H9 (cell line): Measurements from ENCODE around the gene TMEM106C. TPM values are rescaled to one million over a fixed set of nuclear protein-coding genes. Genes with fewer than 3 reads are reported as not detected.

ENCODE experiments used
- DNase-seq: peaks from one replicate; pipeline ENCODE4 v3.0.0-alpha.2; 2017
- H2AFZ ChIP-seq: one replicate; pipeline ENCODE4 v1.6.1; 2013; ENCODE audit warnings: mild to moderate bottlenecking, low read length, control low read depth, moderate library complexity
- H2AK5ac ChIP-seq: 2 replicates; pipeline ENCODE4 v1.6.1; 2013; ENCODE audit warnings: low read length, control low read depth, mixed read lengths; ENCODE audit not compliant: insufficient read length
- H2BK120ac ChIP-seq: one replicate; pipeline ENCODE4 v1.6.1; 2013; ENCODE audit warnings: low read depth, mild to moderate bottlenecking, low read length, control low read depth, inconsistent platforms; ENCODE audit not compliant: poor library complexity, severe bottlenecking
- H2BK12ac ChIP-seq: 2 replicates; pipeline ENCODE4 v1.6.1; 2013; ENCODE audit warnings: low read length, control low read depth, mixed read lengths, low read depth; ENCODE audit not compliant: insufficient read length
- H2BK15ac ChIP-seq: 2 replicates; pipeline ENCODE4 v1.6.1; 2013; ENCODE audit warnings: low read depth, low read length, control low read depth
- H2BK20ac ChIP-seq: one replicate; pipeline ENCODE4 v1.6.1; 2013; ENCODE audit warnings: low read depth, mild to moderate bottlenecking, low read length, control low read depth, inconsistent platforms; ENCODE audit not compliant: poor library complexity, severe bottlenecking
- H2BK5ac ChIP-seq: 2 replicates; pipeline ENCODE4 v1.6.1; 2013; ENCODE audit warnings: low read length, control low read depth, mixed read lengths; ENCODE audit not compliant: insufficient read length
- H3K14ac ChIP-seq: 2 replicates; pipeline ENCODE4 v1.6.1; 2013; ENCODE audit warnings: low read length, control low read depth; ENCODE audit not compliant: insufficient read depth
- H3K18ac ChIP-seq: 2 replicates; pipeline ENCODE4 v1.6.1; 2013; ENCODE audit warnings: low read depth, mild to moderate bottlenecking, mixed read lengths, low read length, control low read depth; ENCODE audit not compliant: insufficient read length
- H3K23ac ChIP-seq: 2 replicates; pipeline ENCODE4 v1.6.1; 2013; ENCODE audit warnings: low read length, control low read depth, mixed read lengths, low read depth; ENCODE audit not compliant: insufficient read length
- H3K23me2 ChIP-seq: 2 replicates; pipeline ENCODE4 v1.6.1; 2013; ENCODE audit warnings: low read depth, mild to moderate bottlenecking, mixed read lengths, low read length, control low read depth; ENCODE audit not compliant: insufficient read length, poor library complexity, severe bottlenecking
- H3K27ac ChIP-seq: 2 replicates; pipeline ENCODE4 v1.5.1; 2013; ENCODE audit warnings: low read length, control low read depth, mixed read lengths, low read depth; ENCODE audit not compliant: insufficient read length
- H3K27me3 ChIP-seq: 2 replicates; pipeline ENCODE4 v1.6.1; 2013; ENCODE audit warnings: low read length, control low read depth, inconsistent platforms; ENCODE audit not compliant: insufficient read depth
- H3K4ac ChIP-seq: 2 replicates; pipeline ENCODE4 v1.6.1; 2013; ENCODE audit warnings: low read depth, mild to moderate bottlenecking, control low read depth, inconsistent platforms, low read length, moderate library complexity
- H3K4me1 ChIP-seq: 2 replicates; pipeline ENCODE4 v1.6.1; 2013; ENCODE audit warnings: low read length, control low read depth, inconsistent platforms; ENCODE audit not compliant: insufficient read depth
- H3K4me2 ChIP-seq: 2 replicates; pipeline ENCODE4 v1.6.1; 2013; ENCODE audit warnings: low read length, control low read depth, mixed read lengths; ENCODE audit not compliant: insufficient read length, insufficient read depth
- H3K56ac ChIP-seq: 2 replicates; pipeline ENCODE4 v1.6.1; 2013; ENCODE audit warnings: low read depth, mild to moderate bottlenecking, mixed read lengths, low read length, control low read depth; ENCODE audit not compliant: insufficient read length
- H3K79me1 ChIP-seq: 2 replicates; pipeline ENCODE4 v1.6.1; 2013; ENCODE audit warnings: low read depth, mild to moderate bottlenecking, moderate library complexity, low read length, control low read depth, inconsistent platforms; ENCODE audit not compliant: insufficient read depth, poor library complexity, severe bottlenecking
- H3K79me2 ChIP-seq: 2 replicates; pipeline ENCODE4 v1.6.1; 2013; ENCODE audit warnings: low read length, control low read depth, inconsistent platforms; ENCODE audit not compliant: insufficient read depth
- H3K9ac ChIP-seq: 2 replicates; pipeline ENCODE4 v1.6.1; 2013; ENCODE audit warnings: low read length, control low read depth, mixed read lengths; ENCODE audit not compliant: insufficient read length; ENCODE audit errors: extremely low read depth
- H3K9me3 ChIP-seq: one replicate; pipeline ENCODE4 v1.6.1; 2013; ENCODE audit warnings: low read depth, low read length, inconsistent platforms; ENCODE audit not compliant: control insufficient read depth
- H3T11ph ChIP-seq: one replicate; pipeline ENCODE4 v1.6.1; 2013; ENCODE audit warnings: mild to moderate bottlenecking, low read length, control low read depth, inconsistent platforms
- H4K20me1 ChIP-seq: one replicate; pipeline ENCODE4 v1.6.1; 2013; ENCODE audit not compliant: control insufficient read depth, insufficient read length, insufficient read depth
- H4K5ac ChIP-seq: 2 replicates; pipeline ENCODE4 v1.6.1; 2013; ENCODE audit warnings: low read depth, mild to moderate bottlenecking, mixed read lengths, low read length, control low read depth; ENCODE audit not compliant: insufficient read length
- H4K8ac ChIP-seq: replicated peaks from 2 replicates; pipeline ENCODE4 v1.6.1; 2013; ENCODE audit warnings: low read length, control low read depth, mixed read lengths, low read depth; ENCODE audit not compliant: insufficient read length
- H4K91ac ChIP-seq: 2 replicates; pipeline ENCODE4 v1.6.1; 2013; ENCODE audit warnings: low read depth, mild to moderate bottlenecking, moderate library complexity, mixed read lengths, low read length, control low read depth; ENCODE audit not compliant: insufficient read length
- H3K27ac Mint-ChIP-seq, 3 experiments: 2 replicates in 2 of 3; 3 replicates in 1 of 3; pipeline ENCODE4 v1.8.0; 2020 to 2021; ENCODE audit warnings: mixed read lengths in 3 of 3, mild to moderate bottlenecking in 1 of 3, moderate library complexity in 1 of 3
- H3K27me3 Mint-ChIP-seq: 2 replicates; pipeline ENCODE4 v1.8.0; 2021; ENCODE audit warnings: low read depth, mild to moderate bottlenecking, moderate library complexity, mixed read lengths
- H3K36me3 Mint-ChIP-seq, 3 experiments: 2 replicates in 2 of 3; 3 replicates in 1 of 3; pipeline ENCODE4 v1.8.0; 2020 to 2021; ENCODE audit warnings: low read depth in 3 of 3, mixed read lengths in 3 of 3; ENCODE audit not compliant: insufficient read depth in 1 of 3
- H3K4me1 Mint-ChIP-seq, 2 experiments: 2 replicates each; pipeline ENCODE4 v1.8.0; 2020; ENCODE audit warnings: mixed read lengths in 2 of 2
- H3K4me3 Mint-ChIP-seq, 2 experiments: 2 replicates in 1 of 2; 3 replicates in 1 of 2; pipeline ENCODE4 v1.8.0; 2020 to 2021; ENCODE audit warnings: mild to moderate bottlenecking in 2 of 2, mixed read lengths in 2 of 2, moderate library complexity in 1 of 2
- H3K9me3 Mint-ChIP-seq, 2 experiments: 2 replicates in 1 of 2; 3 replicates in 1 of 2; pipeline ENCODE4 v1.8.0; 2020; ENCODE audit warnings: mild to moderate bottlenecking in 2 of 2, mixed read lengths in 2 of 2, moderate library complexity in 1 of 2
- CTCF ChIP-seq: fragments of 200-600 bp; sonication (generic); conservative IDR thresholded peaks from 3 replicates; pipeline ENCODE4 v1.8.0; 2021; ENCODE audit warnings: antibody characterized with exemption, mild to moderate bottlenecking
- WGBS: extraction: QIAGEN DNeasy Blood & Tissue Kit; methylation state at CpG from one replicate; pipeline ENCODE4 v1.1.7; 2013; ENCODE audit warnings: missing lambda C conversion rate, low lambda C conversion rate, mixed read lengths; ENCODE audit not compliant: insufficient read length; ENCODE audit errors: extremely low coverage; 5-methylcytosine and 5-hydroxymethylcytosine counted together
- total RNA-seq: library from RNA; stranded (reverse); gene quantifications from 2 replicates; pipeline ENCODE4 v1.2.1, GENCODE V29; 2021

The TMEM106C gene
- total RNA-seq, 1 experiment from 2014 or later: 43.7 TPM

DNA sequence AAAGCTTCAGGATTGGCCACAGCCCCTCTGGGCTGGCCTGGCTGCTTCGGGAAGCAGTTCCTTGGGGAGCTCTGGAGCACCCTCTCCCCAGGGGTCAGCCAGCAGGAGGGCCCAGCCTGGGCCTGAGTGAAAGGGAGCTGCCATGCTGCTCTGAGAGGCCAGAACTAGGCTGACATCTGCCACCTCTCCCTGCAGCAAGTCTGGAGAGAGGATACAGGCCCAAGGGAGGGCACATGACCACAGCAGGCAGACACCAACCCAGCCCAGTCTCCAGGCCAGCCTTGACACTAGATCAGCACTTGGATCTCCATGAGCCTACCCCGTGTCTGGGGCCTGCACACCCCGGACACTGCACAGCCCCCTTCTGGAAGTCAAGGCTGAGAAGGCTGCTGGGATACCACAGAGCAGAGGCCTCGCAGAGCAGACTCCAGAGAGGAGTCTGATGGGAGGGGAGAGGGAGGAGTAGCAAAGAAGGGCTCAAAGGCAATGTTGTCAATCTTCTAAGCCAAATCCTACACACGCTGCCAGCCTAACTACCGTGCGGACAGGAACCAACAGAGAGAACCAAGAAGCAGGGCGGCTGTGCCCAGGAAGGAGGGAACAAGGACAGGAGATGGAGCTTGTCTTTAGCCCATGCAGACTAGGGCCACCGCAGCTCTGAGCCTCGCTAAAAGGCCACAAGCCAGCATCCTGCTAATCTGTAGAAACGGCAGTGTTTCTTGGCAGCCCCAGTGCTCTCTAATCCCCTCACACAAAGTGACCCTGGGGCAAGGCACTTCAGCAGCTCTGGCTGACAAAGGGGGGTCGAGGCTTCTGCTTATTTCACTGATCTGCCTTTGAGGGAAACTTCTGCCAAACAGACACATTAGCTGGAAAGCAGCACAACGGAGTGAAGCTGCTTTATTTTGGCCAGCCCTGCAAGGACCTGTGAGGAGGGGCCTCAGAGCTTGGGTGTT lies 28.0 kb downstream of the TMEM106C start:
- Histone ChIP-seq H4K5ac (no peak overlapping the region), H3K79me2 (no peaks in the 10 kb centered on the region), H4K20me1 (no peaks in the 10 kb centered on the region), H3K4me1 (no peaks in the 10 kb centered on the region), H3K9ac (no peak overlapping the region), H2AK5ac (no peak overlapping the region), H3K56ac (no peak overlapping the region), H3K4ac (no peak overlapping the region), H2BK120ac (no peak overlapping the region), H2BK12ac (no peak overlapping the region), H3K23ac (no peak overlapping the region), H3K27me3 (peaks cover 1% of the 10 kb centered on the region; the same call in 1 of the 2 replicates), H3K79me1 (no peaks in the 10 kb centered on the region), H3K27ac (no peak overlapping the region), H2BK20ac (no peak overlapping the region), H4K8ac (no peak overlapping the region), H3K9me3 (no peaks in the 10 kb centered on the region), H4K91ac (no peak overlapping the region), H3K23me2 (no peaks in the 10 kb centered on the region), H3K4me2 (no peak overlapping the region), H3T11ph (no peak overlapping the region), H3K14ac (no peak overlapping the region; the same call in 1 of the 2 replicates), H3K18ac (no peak overlapping the region), H2BK15ac (no peak overlapping the region), H2BK5ac (no peak overlapping the region), H2AFZ (no peak overlapping the region)
- no peak overlapping the region for H3K27ac Mint-ChIP-seq
- H3K4me1 Mint-ChIP-seq: peaks cover 13 to 18% of the 10 kb centered on the region in 2 experiments
- no peak overlapping the region for H3K4me3 Mint-ChIP-seq
- TF ChIP-seq CTCF: no peak
- DNase-seq: no peak
- WGBS: no CpG with 5 or more reads among the region's 13 CpGs
- no peaks in the 10 kb centered on the region for H3K9me3 Mint-ChIP-seq
- H3K36me3 Mint-ChIP-seq: no peaks in the 10 kb centered on the region
- H3K27me3 Mint-ChIP-seq: peaks cover 99% of the 10 kb centered on the region
